Activated naive CD4-positive, alpha-beta T cell treated with anti-CD3 and anti-CD28 coated beads, Interleukin-2, amount 50 U/mL, for 24 hours (primary cell): ENCODE measurements around the gene TLR9.
"Not testable (repeated sequence)": the region's sequence is repeated elsewhere in the genome, so short reads cannot be mapped to it uniquely, and the experiment has no call there.

Source experiments
- H3K27ac Mint-ChIP-seq: one replicate; pipeline ENCODE4 v1.8.0; 2021; ENCODE audit warnings: mild to moderate bottlenecking, mixed read lengths
- H3K27me3 Mint-ChIP-seq: one replicate; pipeline ENCODE4 v1.8.0; 2021; ENCODE audit warnings: mixed read lengths
- H3K36me3 Mint-ChIP-seq: one replicate; pipeline ENCODE4 v1.8.0; 2021; ENCODE audit warnings: mixed read lengths
- H3K4me1 Mint-ChIP-seq: one replicate; pipeline ENCODE4 v1.8.0; 2021; ENCODE audit warnings: mixed read lengths
- H3K4me3 Mint-ChIP-seq: one replicate; pipeline ENCODE4 v1.8.0; 2021; ENCODE audit warnings: mild to moderate bottlenecking, mixed read lengths
- H3K9me3 Mint-ChIP-seq: one replicate; pipeline ENCODE4 v1.8.0; 2021; ENCODE audit warnings: mixed read lengths

Gene TLR9

DNA sequence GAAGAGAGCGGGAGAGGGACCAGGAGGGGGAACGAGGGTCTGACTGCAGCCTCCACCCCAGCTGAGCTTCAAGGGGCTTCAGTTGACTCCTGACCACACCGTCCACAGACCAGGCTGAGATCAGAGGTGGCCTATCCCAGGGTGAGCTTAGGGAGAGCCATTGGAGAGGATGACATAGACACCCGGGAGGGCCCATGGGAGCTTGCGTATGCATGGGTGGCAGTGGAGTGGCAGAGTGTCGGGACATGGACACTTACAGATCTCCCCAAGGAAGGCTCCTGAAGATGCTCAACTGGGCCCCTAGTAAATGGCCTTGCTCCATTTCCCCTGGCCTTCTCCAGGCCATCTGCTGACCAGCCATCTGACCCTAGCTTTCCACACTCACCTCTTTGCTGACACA lies 40.1 kb downstream of the TLR9 start:
- no peak overlapping the region for H3K27ac Mint-ChIP-seq

DNA sequence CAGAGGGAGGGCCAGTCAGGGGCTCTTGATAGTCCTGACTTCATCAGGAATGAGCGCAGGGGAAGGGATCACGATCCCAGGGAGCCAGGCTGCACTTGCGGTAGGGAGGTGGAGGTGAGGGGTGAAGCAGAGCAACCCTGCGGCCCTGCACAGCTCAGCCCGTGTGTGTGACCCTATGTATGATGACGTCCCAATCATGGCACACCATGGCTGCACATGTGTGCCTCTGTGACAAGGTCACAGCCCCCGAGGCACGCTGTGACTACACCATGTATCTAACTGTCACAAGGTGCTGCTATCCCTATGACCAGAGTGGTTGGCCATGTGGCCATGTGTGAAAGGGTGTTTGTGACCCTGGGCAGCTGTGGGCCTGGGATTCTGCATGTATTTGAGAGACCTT lies 40.8 kb downstream of the TLR9 start:
- H3K27me3 Mint-ChIP-seq = no peaks in the 10 kb centered on the region
- H3K36me3 Mint-ChIP-seq = no peaks in the 10 kb centered on the region
- H3K9me3 Mint-ChIP-seq = no peaks in the 10 kb centered on the region
- H3K27ac Mint-ChIP-seq = no peak overlapping the region
- H3K4me3 Mint-ChIP-seq = no peak overlapping the region
- no peaks in the 10 kb centered on the region for H3K4me1 Mint-ChIP-seq

More for the DNA sequence above, 40.1 kb downstream of the TLR9 start:
- Mint-ChIP-seq H3K4me1 (no peaks in the 10 kb centered on the region), H3K27me3 (no peaks in the 10 kb centered on the region), H3K36me3 (no peaks in the 10 kb centered on the region), H3K4me3 (no peak overlapping the region), H3K9me3 (no peaks in the 10 kb centered on the region)

DNA sequence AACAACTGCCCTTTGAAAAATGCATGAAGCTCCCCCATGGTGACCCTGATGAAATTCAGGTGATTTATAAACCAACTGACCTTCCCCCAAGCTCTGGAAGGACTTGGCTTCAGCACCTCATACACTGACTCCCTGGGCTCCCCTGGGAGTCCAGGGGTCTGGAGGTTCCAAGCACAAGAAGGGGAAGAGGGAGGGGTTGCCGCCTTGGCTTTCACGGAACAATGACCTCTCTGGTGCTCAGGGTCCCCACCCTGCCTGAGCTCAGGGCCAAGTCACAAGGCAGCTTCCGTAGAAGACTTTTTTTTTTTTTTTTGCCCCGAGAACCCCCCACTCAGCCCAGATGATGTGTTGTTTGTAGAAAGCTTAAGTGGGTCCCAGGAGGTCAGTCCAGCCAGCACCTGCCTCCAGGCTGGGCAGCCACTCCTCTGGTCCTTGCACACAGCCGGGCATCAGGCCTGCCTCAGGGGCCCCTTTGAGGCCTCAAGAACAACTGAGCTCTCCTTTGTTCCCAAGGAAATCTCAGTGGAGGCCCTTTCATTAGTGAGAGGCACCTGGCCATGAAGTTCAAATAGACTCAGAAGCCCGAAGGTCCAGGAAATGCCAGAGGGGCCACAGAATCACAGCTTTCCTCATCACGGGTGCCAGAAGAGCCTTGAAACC lies 41.5 kb downstream of the TLR9 start:
- H3K4me1 Mint-ChIP-seq = no peaks in the 10 kb centered on the region
- H3K27ac Mint-ChIP-seq = no peak overlapping the region
- no peaks in the 10 kb centered on the region for H3K27me3 Mint-ChIP-seq
- no peaks in the 10 kb centered on the region for H3K36me3 Mint-ChIP-seq
- no peak overlapping the region for H3K4me3 Mint-ChIP-seq
- no peaks in the 10 kb centered on the region for H3K9me3 Mint-ChIP-seq

DNA sequence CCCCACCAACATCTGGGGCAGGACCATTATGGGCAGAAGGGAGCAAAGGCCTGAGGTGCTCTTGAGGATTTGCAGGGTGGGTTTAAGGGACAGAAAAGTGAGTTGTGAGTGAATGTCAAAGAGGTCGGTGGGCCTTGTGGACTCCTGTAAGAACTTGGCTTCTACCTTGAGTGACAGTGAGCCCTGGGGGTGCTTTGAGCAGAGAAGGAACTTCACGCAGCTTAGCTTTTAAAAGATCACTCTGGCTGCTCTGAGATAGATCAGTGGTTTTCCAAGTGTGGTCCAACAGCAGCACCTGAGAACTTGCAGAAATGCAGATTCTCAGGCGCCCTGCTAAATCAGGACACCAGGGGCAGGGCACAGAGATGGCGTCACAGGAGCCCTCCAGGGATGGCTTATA lies 42.8 kb downstream of the TLR9 start:
- H3K4me1 Mint-ChIP-seq = no peaks in the 10 kb centered on the region
- H3K36me3 Mint-ChIP-seq = no peaks in the 10 kb centered on the region
- no peak overlapping the region for H3K27ac Mint-ChIP-seq
- no peak overlapping the region for H3K4me3 Mint-ChIP-seq
- H3K9me3 Mint-ChIP-seq = no peaks in the 10 kb centered on the region
- no peaks in the 10 kb centered on the region for H3K27me3 Mint-ChIP-seq

DNA sequence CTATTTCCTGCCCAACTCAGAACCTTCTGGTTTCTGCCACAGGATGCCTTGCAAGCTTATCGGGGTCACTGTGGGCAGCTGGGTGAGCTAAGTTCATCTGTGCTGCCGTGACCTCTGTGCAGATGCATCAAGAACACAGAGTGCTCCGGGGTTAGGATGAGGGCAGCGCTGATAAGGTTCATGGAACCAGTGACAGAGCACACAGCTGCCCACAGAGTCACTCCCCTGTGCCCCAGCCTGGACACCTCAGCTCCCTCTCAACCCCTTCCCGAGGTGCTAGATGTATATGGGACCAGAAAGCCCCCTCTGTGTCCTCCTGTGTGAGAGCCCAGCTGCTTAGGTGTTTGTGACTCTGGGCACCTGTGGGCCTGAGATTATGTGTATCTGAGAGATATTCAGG lies 43.2 kb downstream of the TLR9 start:
- Mint-ChIP-seq H3K27ac (no peak overlapping the region), H3K36me3 (no peaks in the 10 kb centered on the region)

DNA sequence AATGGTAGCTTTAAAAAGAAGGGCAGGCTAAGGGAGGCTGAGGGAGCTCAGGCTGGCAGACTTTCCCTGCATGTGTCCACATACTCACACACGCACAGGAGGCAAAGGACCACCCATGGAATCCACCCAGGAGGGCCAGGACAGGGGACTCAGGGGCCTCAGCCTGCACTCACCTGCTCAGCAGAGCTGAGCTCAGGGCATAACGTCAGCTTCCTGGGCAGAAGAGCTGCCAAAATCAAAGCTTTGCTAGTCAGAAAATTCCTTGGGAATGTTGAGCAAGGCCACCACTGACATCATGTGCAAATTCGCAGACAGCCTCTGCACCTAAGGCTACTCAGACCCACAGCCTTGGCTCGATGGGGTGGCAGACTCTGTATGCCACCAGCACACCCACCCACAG lies 43.9 kb downstream of the TLR9 start:
- Mint-ChIP-seq H3K36me3 (no peaks in the 10 kb centered on the region), H3K9me3 (no peaks in the 10 kb centered on the region), H3K27ac (no peak overlapping the region), H3K4me1 (no peaks in the 10 kb centered on the region), H3K4me3 (no peak overlapping the region), H3K27me3 (no peaks in the 10 kb centered on the region)

More for the DNA sequence above, 43.2 kb downstream of the TLR9 start:
- no peaks in the 10 kb centered on the region for H3K9me3 Mint-ChIP-seq
- no peaks in the 10 kb centered on the region for H3K27me3 Mint-ChIP-seq
- no peak overlapping the region for H3K4me3 Mint-ChIP-seq
- H3K4me1 Mint-ChIP-seq = no peaks in the 10 kb centered on the region

DNA sequence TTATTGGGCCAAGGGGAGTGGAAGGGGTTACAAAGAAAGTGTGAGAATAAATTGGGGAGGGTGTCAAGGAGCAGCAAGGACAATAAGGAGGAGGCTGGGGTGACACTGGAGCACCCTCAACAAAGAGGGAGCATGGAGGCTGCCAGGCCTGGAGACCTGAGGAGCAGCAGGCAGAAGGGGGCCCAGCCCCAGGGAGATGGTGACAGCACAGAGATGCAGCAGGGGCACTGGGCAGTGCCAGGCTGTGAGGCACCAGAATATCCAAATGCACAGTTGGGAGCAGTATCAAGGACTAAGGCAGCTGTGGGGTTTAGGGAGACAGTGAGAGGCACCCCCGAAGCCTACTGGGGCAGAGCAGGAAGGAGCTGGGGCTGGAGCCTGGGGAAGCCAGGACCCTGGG lies 46.9 kb downstream of the TLR9 start:
- no peaks in the 10 kb centered on the region for H3K9me3 Mint-ChIP-seq
- no peak overlapping the region for H3K4me3 Mint-ChIP-seq
- H3K36me3 Mint-ChIP-seq = no peaks in the 10 kb centered on the region
- no peak overlapping the region for H3K27ac Mint-ChIP-seq
- no peaks in the 10 kb centered on the region for H3K4me1 Mint-ChIP-seq
- H3K27me3 Mint-ChIP-seq = no peaks in the 10 kb centered on the region

DNA sequence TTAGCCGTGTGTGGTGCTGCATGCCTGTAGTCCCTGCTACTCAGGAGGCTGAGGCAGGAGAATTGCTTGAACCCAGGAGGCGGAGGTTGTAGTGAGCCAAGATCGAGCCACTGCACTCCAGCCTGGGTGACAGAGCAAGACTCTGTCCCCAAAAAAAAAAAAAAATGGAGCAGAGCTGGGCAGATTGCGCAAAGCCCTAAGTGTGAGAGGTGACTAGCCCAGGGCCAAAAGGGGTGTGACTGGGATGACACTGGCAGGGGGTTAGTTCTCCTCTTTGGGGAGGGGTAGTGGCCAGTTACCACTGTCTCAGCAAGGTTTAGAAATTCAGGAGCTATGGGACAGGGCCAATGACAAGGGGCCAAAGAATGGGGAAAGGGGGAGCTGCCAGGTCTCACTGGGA lies 47.3 kb downstream of the TLR9 start:
- H3K4me3 Mint-ChIP-seq, H3K36me3 Mint-ChIP-seq, H3K9me3 Mint-ChIP-seq, H3K27me3 Mint-ChIP-seq, H3K27ac Mint-ChIP-seq, H3K4me1 Mint-ChIP-seq: not testable (repeated sequence)

DNA sequence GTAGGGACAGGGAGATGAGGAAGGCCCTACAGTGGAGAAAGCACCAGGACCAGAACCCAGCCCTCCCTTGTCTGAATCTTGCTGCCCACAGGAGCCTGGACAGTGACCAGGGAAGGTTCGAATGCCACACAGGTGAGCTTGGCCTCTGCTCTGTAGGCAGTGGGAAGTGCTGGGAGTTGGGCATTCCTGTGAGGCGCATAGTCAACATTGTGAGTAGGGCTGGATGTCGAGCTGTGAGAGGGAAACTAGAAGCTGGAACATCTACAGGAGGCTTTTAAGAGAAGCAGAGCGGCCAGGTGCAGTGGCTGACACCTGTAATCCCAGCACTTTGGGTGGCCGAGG lies 47.8 kb downstream of the TLR9 start:
- Mint-ChIP-seq H3K4me3 (no peak overlapping the region), H3K36me3 (no peaks in the 10 kb centered on the region), H3K27me3 (no peaks in the 10 kb centered on the region), H3K9me3 (no peaks in the 10 kb centered on the region), H3K27ac (no peak overlapping the region), H3K4me1 (no peaks in the 10 kb centered on the region)

DNA sequence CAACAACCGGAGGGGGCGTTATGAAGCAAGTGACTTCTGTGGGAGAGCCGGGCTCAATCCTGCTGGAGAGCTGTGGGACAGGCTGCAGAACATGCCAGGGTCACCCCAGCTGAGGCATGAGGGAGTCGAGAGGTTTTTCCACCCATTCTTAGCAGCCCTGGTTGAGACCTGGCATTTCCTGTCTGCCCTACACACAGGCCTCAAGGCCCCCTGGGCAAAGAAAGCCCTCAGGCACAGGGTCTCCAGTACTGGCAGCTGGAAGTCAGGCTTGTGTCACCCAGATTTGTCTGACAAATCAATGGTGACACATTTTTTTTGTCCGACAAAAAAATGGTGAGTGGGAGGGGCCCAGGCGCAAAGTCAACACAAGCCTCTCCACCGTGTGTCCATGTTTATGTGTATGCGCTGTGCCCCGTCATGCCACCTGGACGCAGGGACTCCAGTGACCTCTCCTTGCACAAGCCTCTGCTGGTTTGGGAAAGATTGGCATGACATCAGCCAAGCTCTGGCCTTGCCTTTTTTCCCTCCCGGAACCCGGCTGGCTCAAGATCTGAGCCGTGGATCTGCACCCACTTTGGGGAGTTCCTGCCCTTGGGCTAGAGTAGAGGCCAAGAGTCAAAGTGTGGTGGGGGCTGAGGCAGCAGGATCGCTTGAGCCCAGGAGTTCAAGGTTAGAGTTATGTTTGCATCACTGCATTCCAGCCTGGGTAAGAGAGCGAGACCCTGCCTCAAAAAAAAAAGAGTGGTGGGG lies 48.3 kb downstream of the TLR9 start:
- Mint-ChIP-seq H3K9me3 (no peaks in the 10 kb centered on the region), H3K27ac (no peak overlapping the region)

DNA sequence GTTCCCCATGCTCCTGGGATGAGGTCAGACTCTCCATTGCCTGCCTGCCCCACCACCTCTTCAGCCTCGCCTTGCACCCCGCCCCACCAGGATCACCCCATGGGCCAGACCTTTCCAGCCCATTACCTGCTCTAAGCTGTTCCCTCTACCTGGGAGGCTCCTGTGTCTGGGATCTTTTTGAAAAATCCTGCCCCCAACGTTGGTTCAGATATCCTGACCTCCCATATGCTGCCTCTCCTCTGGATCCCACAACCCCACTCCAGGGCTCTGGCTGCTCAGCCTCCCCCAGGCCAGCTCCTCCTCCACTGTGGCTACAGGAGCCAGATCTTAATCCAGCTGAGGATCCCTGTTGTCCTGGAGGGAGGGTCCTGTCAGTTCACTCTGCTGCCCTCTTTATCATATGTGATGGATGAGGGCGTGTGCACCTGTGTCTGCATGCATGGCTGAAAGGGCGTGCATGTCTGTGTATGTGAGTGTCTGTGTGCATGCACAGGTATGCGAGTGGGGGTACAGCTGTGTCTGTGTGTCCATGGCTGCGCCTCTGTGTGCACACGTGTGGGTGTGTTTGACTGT lies 49.2 kb downstream of the TLR9 start:
- H3K4me1 Mint-ChIP-seq = peaks cover 4% of the 10 kb centered on the region
- no peak overlapping the region for H3K27ac Mint-ChIP-seq
- H3K36me3 Mint-ChIP-seq = no peaks in the 10 kb centered on the region
- H3K27me3 Mint-ChIP-seq = no peaks in the 10 kb centered on the region
- no peaks in the 10 kb centered on the region for H3K9me3 Mint-ChIP-seq
- no peak overlapping the region for H3K4me3 Mint-ChIP-seq

More for the DNA sequence above, 48.3 kb downstream of the TLR9 start:
- Mint-ChIP-seq H3K4me1 (no peaks in the 10 kb centered on the region), H3K27me3 (no peaks in the 10 kb centered on the region), H3K36me3 (no peaks in the 10 kb centered on the region), H3K4me3 (no peak overlapping the region)

DNA sequence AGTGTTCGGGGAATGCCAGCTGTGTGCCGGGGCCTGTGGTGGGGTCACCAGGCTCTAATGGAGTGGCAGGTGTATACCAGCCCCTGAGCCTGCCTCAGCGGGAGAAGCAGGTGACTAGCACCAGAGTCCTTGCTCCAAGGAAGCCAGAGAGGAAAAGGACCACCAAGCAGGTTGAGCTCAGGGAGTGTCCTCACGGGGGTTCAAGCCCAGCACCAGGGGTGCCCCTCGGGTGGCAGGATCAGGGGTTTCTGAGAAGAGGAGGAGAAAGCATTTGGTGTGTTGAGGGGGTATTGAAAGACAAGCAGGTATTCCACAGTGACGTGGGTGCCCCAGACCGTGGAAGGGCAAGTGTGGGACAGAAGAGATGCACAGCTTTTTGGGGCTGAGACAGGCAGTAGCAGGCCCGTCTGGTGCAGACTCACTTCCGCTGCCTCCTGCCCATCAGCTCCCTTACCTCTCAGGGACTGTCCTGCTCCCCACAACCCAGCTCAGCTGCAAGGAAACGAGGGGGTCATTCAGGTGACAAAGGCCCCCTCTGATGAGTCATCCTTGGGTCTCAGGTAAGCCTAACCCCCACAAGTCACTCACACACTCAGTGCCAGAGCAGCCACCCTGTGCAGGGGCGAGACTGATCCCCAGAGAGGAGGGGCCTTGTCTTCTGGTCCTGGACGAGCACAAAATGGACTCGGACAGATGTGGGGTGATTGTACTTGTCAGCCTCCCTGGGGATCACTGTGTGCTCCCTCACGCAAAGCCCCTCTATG lies 49.8 kb downstream of the TLR9 start:
- H3K4me1 Mint-ChIP-seq = peaks cover 4% of the 10 kb centered on the region
- H3K9me3 Mint-ChIP-seq = no peaks in the 10 kb centered on the region
- no peaks in the 10 kb centered on the region for H3K36me3 Mint-ChIP-seq
- no peak overlapping the region for H3K4me3 Mint-ChIP-seq
- H3K27ac Mint-ChIP-seq = no peak overlapping the region
- H3K27me3 Mint-ChIP-seq = no peaks in the 10 kb centered on the region

DNA sequence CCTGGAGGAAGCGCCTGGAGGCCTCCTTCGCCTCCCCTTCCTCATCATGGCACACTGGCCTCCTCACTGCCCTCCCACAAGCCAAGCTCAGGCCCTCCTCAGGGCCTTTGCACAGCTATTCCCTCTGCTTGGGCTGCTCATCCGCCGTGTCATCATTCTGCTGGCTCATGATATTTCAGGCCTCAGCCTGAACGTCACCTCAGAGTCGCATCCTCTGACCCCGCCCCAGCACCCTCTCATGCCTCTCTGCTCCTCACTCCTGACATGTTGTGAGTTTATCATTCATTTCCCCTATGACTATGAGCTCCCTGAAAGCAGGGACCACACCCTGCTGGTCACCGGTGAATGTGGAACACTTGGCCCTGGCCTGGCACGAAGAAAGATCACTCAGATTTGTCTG lies 50.5 kb downstream of the TLR9 start:
- H3K36me3 Mint-ChIP-seq = no peaks in the 10 kb centered on the region
- H3K4me3 Mint-ChIP-seq = no peak overlapping the region
- H3K9me3 Mint-ChIP-seq = no peaks in the 10 kb centered on the region
- peaks cover 4% of the 10 kb centered on the region for H3K4me1 Mint-ChIP-seq
- H3K27ac Mint-ChIP-seq = no peak overlapping the region
- no peaks in the 10 kb centered on the region for H3K27me3 Mint-ChIP-seq

DNA sequence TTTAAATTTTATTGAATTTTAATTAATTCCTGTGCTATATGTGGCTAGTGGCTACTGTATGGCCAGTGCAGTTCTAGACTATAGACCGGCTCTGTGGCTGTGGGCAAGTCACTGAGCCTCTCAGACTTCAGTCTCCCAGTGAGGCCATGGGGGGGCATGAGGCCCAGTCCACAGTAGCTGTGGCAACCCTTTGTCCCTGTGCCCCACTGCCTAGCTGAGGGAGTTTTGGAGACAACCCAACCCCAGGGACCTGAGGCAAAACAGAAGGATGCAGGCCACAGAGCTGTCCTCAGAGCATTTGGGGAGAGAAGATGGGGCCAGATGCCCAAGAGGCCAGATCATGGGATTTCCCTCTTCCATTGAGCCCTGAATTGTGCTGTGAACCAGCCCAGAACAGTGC lies 52.3 kb downstream of the TLR9 start:
- no peaks in the 10 kb centered on the region for H3K9me3 Mint-ChIP-seq
- peaks cover 4% of the 10 kb centered on the region for H3K4me1 Mint-ChIP-seq
- no peaks in the 10 kb centered on the region for H3K27me3 Mint-ChIP-seq
- no peak overlapping the region for H3K27ac Mint-ChIP-seq
- no peaks in the 10 kb centered on the region for H3K36me3 Mint-ChIP-seq
- H3K4me3 Mint-ChIP-seq = no peak overlapping the region

DNA sequence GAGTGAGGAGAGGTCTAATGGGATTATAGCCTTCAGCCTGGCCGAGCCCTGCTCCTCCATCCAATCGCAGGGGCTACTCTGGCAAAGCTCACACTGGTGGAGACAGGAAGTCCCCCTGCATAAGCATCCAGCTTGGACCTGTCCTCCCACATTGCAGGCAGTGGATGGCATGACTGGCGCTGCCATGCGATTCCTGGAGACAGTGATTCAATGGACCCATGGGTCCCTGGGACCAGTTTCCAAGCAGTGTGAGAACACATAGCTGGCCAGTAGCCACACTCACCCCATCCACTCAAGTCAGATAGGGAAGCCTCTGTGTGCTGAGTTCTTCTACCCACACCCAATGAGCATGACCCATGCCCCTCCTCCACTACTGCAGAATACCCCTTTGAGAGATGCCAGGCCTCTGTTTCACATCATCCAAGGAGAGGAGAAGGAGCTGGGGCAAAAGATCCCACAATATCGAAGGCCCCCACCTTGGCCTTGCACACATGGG lies 53.1 kb downstream of the TLR9 start:
- peaks cover 4% of the 10 kb centered on the region for H3K4me1 Mint-ChIP-seq

More for the DNA sequence above, 53.1 kb downstream of the TLR9 start:
- H3K4me3 Mint-ChIP-seq = no peak overlapping the region
- no peak overlapping the region for H3K27ac Mint-ChIP-seq
- no peaks in the 10 kb centered on the region for H3K36me3 Mint-ChIP-seq
- H3K27me3 Mint-ChIP-seq = no peaks in the 10 kb centered on the region
- no peaks in the 10 kb centered on the region for H3K9me3 Mint-ChIP-seq
